Rectal smooth muscle tissue (tissue), 1 donor: ENCODE results near the gene TARM1.
"Not testable (repeated sequence)": the region's sequence is repeated elsewhere in the genome, so short reads cannot be mapped to it uniquely, and the experiment has no call there.

ENCODE experiments used
- H3K27ac ChIP-seq: one replicate; pipeline ENCODE4 v1.7.0; 2013; ENCODE audit warnings: low read depth, low read length, inconsistent platforms
- H3K27me3 ChIP-seq: one replicate; pipeline ENCODE4 v1.7.0; 2013; ENCODE audit warnings: low read length; ENCODE audit not compliant: control insufficient read depth, insufficient read depth
- H3K36me3 ChIP-seq: one replicate; pipeline ENCODE4 v1.7.0; 2013; ENCODE audit warnings: low read length; ENCODE audit not compliant: control insufficient read depth, insufficient read depth
- H3K4me1 ChIP-seq: one replicate; pipeline ENCODE4 v1.7.0; 2013; ENCODE audit warnings: low read length; ENCODE audit not compliant: control insufficient read depth, insufficient read depth
- H3K4me3 ChIP-seq: one replicate; pipeline ENCODE4 v1.7.0; 2013; ENCODE audit warnings: low read length
- H3K9ac ChIP-seq: one replicate; pipeline ENCODE4 v1.7.0; 2013; ENCODE audit warnings: low read length

TARM1 gene

DNA sequence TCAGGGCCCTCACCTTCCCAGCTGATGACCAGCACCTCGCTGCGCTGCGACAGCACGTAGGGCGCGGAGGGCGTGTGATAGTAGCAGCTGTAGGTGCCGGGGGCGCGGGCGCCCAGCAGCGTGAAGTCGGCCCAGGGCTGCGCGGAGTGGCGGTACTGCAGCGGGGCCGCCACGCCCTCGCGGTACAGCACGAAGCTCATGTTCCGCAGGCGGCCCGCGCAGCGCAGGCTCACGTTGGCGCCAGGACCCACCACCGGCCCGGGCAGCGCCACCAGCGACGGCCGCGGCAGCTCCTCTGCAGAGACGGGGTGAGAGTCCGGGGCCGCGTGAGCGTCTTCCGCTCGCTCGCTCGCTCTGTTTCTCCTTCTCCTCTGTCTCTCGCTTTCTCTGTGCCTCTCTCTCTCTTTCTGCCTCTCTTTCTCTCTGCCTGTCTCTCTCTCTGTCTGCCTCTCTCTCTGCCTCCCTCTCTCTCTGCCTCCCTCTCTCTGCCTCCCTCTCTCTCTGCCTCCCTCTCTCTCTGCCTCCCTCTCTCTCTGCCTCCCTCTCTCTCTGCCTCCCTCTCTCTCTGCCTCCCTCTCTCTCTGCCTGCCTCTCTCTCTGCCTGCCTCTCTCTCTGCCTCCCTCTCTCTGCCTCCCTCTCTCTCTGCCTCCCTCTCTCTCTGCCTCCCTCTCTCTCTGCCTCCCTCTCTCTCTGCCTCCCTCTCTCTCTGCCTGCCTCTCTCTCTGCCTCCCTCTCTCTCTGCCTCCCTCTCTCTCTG, 14.9 kb upstream of the TARM1 start:
- H3K4me3 ChIP-seq: peak overlapping the region; percentile 46
- not testable (repeated sequence) for H3K27ac ChIP-seq, H3K9ac ChIP-seq, H3K4me1 ChIP-seq, H3K36me3 ChIP-seq
- H3K27me3 ChIP-seq: peaks cover 15% of the 10 kb centered on the region

DNA sequence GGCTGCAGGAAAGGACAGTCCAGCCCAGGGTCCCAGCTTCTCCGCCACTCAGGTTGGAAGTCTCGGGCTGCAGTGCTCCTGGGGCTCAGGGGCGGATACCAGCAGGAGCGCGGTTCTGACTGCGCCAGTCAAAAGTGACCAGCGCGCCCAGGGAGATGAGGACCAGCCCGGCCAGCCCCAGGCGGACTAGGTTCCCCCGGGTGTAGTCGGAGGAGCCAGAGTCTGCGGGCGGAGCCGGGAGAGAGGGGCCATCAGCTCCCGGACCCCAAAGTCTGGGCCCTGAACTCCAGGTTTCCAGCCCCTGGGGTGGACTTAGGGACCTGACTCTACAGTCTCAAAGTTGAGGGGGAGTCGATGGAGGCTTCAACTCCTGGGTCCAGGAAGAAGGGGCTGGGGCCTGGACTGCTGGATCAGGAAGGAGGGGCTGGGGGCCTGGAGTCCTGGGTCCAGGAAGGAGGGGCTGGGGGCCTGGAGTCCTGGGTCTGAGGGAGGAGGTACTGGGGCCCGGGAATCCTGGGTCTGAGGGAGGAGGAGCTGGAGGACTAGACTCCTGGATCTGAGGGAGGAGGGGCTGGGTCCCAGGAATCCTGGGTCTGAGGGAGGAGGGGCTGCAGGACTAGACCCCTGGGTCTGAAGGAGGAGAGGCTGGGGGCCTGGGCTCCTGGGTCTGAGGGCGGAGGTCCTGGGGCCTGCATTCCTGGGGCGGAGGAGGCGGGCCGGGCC, 14.1 kb upstream of the TARM1 start:
- H3K36me3 ChIP-seq: no peaks in the 10 kb centered on the region

DNA sequence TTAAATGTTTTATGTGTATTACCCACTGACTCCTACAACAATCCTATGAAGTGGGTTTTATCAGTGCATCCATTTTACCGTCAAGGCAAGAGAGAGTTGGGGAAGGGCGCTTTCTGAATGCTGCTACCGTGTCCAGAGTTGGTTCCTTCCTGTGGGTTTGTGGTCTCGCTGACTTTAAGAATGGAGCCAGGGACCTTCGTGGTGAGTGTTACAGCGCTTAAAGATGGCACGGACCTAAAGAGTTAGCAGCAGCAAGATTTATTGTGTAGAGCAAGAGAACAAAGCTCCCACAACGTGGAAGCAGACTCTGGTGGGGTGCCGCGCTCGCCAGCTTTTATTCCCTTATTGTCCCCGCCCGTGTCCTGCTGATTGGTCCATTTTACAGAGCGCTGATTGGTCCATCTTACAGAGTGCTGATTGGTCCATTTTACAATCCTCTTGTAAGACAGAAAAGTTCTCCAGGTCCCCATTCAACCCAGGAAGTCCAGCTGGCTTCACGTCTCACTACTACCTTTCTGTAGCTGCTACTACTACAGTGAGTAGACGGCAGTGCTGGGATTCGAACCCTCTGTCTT, 13.3 kb upstream of the TARM1 start:
- Histone ChIP-seq H3K36me3 (no peaks in the 10 kb centered on the region), H3K27me3 (peaks cover 15% of the 10 kb centered on the region), H3K27ac (no peak overlapping the region), H3K4me3 (no peak overlapping the region), H3K9ac (no peak overlapping the region), H3K4me1 (peaks cover 3% of the 10 kb centered on the region)

More for the DNA sequence above, 14.1 kb upstream of the TARM1 start:
- H3K27ac ChIP-seq: no peak overlapping the region
- H3K27me3 ChIP-seq: peaks cover 15% of the 10 kb centered on the region
- peaks cover 3% of the 10 kb centered on the region for H3K4me1 ChIP-seq
- H3K4me3 ChIP-seq: peak overlapping the region; percentile 46
- no peak overlapping the region for H3K9ac ChIP-seq

DNA sequence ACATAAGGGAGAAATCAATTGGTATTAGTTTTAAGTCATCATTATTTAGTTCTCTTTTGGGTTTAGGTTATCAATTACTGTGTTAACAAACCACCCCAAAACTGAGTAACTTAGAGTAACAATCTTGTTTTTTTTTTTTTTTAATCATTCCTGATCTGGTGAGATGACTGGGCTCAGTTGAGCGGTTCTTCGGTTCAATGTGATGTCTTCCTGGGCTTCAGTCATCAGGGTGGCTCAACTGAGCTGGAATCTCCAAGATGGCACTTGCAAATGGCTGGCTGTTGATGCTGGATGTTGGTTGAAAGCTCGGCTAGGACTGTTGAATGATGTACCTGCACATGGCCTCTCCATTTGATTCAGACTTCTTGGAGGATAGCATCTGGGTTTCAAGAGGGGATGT, 3.2 kb upstream of the TARM1 start:
- Histone ChIP-seq H3K27ac (no peak overlapping the region), H3K27me3 (no peaks in the 10 kb centered on the region), H3K4me3 (no peak overlapping the region), H3K36me3 (no peaks in the 10 kb centered on the region), H3K9ac (no peak overlapping the region), H3K4me1 (no peaks in the 10 kb centered on the region)

DNA sequence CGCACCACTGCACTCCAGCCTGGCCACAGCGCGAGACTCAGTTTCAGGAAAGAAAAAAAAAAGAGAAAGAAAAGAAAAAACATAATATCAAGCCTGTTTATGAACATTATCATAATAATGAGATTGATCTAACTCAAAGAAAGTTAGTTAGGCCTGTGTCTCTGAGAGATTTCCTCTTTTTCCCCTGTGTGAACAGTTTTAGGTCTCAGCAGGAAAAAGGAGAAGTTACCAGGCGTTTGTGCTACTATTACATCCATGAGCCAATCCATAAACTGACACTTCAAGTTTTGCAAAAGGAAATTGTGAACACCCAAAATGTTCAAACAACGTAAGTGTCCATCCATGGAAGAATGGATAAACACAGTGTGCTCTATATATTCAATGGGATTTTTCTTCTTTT, 3.8 kb downstream of the TARM1 start:
- Histone ChIP-seq H3K27ac (no peak overlapping the region), H3K4me1 (no peaks in the 10 kb centered on the region)

DNA sequence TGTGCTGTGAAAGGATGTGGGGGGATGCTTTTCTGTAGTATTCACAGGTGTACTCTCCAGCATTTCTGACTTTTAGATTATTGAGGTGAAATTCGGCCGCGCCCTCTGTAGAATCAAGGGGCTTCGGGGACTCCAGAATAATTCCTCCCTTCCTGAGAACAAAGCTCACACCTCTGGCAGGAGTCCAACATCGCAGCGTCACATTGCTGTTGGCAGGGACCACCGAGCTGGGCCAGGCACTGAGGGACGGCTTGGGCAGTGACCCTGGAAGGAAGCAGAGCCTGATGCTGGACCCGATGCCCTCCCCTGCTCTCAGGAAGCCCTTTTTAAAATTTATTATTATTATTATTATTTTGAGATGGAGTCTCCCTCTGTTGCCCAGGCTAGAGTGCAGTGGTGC, 6.3 kb downstream of the TARM1 start:
- Histone ChIP-seq H3K4me1 (no peaks in the 10 kb centered on the region), H3K36me3 (no peaks in the 10 kb centered on the region), H3K4me3 (no peak overlapping the region), H3K9ac (no peak overlapping the region), H3K27me3 (no peaks in the 10 kb centered on the region), H3K27ac (no peak overlapping the region)

More for the DNA sequence above, 3.8 kb downstream of the TARM1 start:
- no peak overlapping the region for H3K9ac ChIP-seq
- H3K27me3 ChIP-seq: no peaks in the 10 kb centered on the region
- H3K36me3 ChIP-seq: no peaks in the 10 kb centered on the region
- no peak overlapping the region for H3K4me3 ChIP-seq

DNA sequence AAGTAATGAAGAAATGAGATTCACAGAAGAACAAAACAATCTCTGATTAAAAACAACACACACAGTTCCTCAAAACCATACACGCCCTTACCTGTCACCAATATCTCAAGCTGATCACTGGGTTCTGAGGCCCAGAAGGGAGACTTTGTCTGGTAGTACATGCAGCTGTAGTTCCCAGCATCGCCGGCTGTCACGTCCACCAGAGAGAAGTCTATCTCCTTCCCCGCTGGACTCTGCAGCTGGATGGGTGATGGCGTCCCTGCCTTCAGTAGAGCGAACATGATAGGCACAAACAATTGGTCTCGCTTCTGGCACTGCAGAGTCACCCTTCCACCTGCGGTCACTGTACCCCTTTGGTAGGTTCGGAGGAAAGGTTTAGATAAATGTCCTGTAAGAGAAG, 7.3 kb downstream of the TARM1 start:
- no peak overlapping the region for H3K27ac ChIP-seq
- no peaks in the 10 kb centered on the region for H3K4me1 ChIP-seq
- no peaks in the 10 kb centered on the region for H3K36me3 ChIP-seq
- H3K27me3 ChIP-seq: no peaks in the 10 kb centered on the region
- H3K4me3 ChIP-seq: no peak overlapping the region
- no peak overlapping the region for H3K9ac ChIP-seq

DNA sequence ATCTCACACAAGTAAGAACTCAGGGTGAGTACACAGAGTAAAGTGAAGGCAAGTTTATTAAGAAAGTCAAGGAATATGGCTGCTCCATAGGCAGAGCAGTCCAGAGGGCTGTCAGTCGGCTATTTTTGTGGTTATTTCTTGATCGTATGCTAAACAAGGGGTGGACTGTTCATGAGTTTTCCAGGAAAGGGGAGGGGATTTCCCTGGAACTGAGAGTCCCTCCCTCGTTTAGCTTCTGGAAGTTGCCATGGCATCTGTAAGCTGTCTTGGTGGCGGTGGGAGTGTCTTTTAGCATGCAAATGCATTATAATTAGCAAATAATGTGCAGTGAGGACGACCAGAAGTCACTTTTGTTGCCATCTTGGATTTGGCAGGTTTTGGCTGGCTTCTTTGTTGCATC, 11.7 kb downstream of the TARM1 start:
- Histone ChIP-seq H3K9ac (no peak overlapping the region), H3K27ac (no peak overlapping the region), H3K36me3 (no peaks in the 10 kb centered on the region), H3K27me3 (no peaks in the 10 kb centered on the region), H3K4me3 (no peak overlapping the region), H3K4me1 (no peaks in the 10 kb centered on the region)

DNA sequence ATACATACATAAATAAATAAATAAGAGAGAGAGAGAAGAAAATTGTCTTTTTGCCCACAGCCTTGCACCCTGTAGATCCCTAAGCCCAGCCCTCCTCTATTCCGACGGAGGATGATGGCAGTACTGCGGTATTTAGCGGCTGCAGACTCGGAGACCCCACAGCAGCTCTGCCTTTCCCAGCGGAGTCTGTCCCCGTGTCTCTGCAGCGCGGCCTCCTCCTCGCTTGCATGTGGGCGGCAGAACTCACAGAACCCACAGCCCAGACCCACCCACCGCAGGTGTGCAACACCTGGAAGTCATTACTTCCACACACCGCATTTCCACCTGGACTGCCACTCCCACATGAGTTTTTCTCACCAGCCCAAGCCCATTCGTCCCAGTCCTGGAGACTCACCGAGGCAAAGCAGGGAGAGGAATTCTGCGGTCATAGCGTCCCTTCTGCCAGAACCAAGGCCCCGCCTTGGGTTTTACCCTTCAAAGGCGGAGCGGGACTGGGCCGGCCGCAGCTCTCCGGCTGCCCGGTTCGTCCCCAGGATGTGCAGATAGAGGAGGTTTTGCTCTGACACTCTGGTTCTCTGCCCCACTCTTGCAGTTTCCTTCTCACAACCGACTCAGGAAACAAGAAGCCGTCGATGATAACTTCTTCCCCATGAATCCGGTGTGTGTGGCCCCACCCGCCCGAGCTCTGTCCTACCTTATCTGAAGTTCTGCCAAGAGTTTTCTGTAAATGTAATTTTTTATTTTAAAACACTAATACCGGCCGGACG, 17.6 kb downstream of the TARM1 start, which contains the start of gene VSTM1:
Gene VSTM1 (minus strand): TSS at position 548 of the 767 bp plus-strand sequence. CDS start 120 bp downstream, at position 428.
- no peaks in the 10 kb centered on the region for H3K4me1 ChIP-seq
- no peak within 1 kb of the TSS for H3K27ac ChIP-seq
- H3K36me3 ChIP-seq: no peaks in the 10 kb centered on the region
- no peaks in the 10 kb centered on the region for H3K27me3 ChIP-seq
- no peak within 1 kb of the TSS for H3K4me3 ChIP-seq
- no peak within 1 kb of the TSS for H3K9ac ChIP-seq

DNA sequence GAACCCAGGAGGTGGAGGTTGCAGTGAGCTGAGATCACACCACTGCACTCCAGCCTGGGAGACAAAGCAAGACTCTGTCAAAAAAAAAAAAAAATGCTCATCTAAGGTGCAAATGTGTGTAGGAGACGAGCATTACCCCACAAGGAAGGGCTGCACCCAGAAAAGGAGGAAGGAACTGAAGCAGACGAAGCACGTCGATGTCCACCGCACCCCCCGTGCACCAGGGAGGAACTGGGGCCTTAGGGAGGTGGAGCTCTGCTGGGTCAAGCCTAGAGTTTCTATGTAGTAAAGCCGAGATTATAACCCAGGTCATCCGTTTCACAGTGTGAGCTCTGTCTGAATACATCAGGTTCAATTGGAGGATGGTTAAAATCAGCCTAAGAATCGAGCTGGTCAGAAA, 18.5 kb downstream of the TARM1 start:
- Histone ChIP-seq H3K27me3 (no peaks in the 10 kb centered on the region), H3K4me3 (no peak overlapping the region), H3K9ac (no peak overlapping the region), H3K36me3 (no peaks in the 10 kb centered on the region), H3K27ac (no peak overlapping the region), H3K4me1 (no peaks in the 10 kb centered on the region)

DNA sequence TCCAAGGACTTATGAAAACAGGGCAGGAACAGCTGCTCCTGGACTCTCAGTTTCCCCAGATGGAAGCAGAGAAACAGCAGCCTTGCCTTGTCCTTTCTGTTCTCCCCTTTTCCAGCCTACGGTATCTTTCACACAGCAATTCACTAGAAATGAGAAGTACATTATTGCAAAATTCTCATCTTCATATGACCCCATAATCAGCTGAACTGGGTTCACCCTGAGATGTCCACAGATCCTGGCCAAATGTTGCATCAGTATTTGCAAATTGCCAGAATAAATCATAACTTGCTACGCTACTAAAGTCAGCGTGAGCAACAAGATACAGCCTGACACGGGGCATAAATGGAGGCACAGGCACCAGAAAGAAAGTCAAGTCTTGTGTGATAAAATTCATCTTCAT, 33.5 kb downstream of the TARM1 start:
- Histone ChIP-seq H3K27ac (no peak overlapping the region), H3K9ac (no peak overlapping the region), H3K36me3 (no peaks in the 10 kb centered on the region), H3K4me3 (no peak overlapping the region), H3K4me1 (no peaks in the 10 kb centered on the region), H3K27me3 (no peaks in the 10 kb centered on the region)

DNA sequence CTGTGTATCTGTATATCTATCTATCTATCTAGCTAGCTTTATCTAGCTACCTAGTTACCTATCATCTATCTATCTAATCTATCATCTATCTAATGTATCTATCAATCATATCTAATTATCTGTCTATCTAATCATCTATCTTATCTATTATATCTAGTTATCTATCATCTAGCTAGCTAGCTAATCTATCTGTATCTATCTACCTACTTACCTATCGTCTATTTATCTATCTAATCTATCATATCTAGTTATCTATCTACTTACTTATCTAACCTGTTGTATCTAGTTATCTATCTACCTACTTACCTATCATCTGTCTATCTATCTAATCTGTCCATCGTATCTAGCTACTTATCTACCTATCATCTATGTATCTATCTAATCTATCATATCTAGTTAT, 35.4 kb downstream of the TARM1 start:
- H3K27me3 ChIP-seq: no peaks in the 10 kb centered on the region
- H3K36me3 ChIP-seq: no peaks in the 10 kb centered on the region
- H3K4me3 ChIP-seq: no peak overlapping the region
- H3K9ac ChIP-seq: no peak overlapping the region
- no peaks in the 10 kb centered on the region for H3K4me1 ChIP-seq
- no peak overlapping the region for H3K27ac ChIP-seq
